ENCODE results near the gene PHLDA2. TPM values are rescaled to one million over a fixed set of nuclear protein-coding genes. Genes with fewer than 3 reads are reported as not detected.

Gene PHLDA2
- total RNA-seq, 6 donors from 2014 or later = 8.6 to 38.9 (median 21.0) TPM; not detected in 1

DNA sequence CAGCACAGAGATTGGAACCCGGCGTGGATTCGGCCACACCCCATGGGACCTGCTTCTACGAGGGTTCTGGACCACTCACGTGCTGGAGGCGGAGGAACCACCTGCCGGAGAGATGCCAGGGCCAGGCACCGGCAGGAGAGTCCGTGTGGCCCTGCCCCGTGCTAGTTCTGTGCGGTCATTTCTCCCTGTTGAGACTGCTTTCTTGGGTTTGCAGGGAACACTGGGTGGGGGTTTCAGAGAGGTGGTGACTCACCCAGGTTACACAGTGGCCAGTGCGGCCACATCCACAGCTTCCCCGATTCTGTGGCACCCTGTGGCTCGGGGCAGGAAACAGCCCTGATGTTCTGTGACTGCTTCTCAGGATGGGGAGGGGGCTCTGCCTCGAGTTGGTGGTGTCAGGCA lies 3.6 kb upstream of the PHLDA2 start:
- H3K27ac ChIP-seq = peak overlapping the region in 3 of 4 donors; percentile 13 to 72 (median 23)
- TF ChIP-seq POLR2A (IDR thresholded peaks at IDR 0.05) = no peak
- TF ChIP-seq, protein P1, sequence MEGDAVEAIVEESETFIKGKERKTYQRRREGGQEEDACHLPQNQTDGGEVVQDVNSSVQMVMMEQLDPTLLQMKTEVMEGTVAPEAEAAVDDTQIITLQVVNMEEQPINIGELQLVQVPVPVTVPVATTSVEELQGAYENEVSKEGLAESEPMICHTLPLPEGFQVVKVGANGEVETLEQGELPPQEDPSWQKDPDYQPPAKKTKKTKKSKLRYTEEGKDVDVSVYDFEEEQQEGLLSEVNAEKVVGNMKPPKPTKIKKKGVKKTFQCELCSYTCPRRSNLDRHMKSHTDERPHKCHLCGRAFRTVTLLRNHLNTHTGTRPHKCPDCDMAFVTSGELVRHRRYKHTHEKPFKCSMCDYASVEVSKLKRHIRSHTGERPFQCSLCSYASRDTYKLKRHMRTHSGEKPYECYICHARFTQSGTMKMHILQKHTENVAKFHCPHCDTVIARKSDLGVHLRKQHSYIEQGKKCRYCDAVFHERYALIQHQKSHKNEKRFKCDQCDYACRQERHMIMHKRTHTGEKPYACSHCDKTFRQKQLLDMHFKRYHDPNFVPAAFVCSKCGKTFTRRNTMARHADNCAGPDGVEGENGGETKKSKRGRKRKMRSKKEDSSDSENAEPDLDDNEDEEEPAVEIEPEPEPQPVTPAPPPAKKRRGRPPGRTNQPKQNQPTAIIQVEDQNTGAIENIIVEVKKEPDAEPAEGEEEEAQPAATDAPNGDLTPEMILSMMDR (IDR thresholded peaks at IDR 0.05) = no peak
- no peak for TF ChIP-seq EP300 (IDR thresholded peaks at IDR 0.05)
- no peak for TF ChIP-seq POLR2AphosphoS5 (IDR thresholded peaks at IDR 0.05)
- peaks cover 0 to 13% (median 0%) of the 10 kb centered on the region in 4 donors for H3K27me3 ChIP-seq
- H3K4me3 ChIP-seq = no peak overlapping the region
- ATAC-seq (ENCODE audit: low FRiP score in 2 of 2) (no peak), DNase-seq (peak in 1 of 2 donors; percentile 65)
- peaks cover 27 to 46% (median 34%) of the 10 kb centered on the region in 4 donors for H3K4me1 ChIP-seq
- peaks cover 0 to 4% (median 3%) of the 10 kb centered on the region in 4 donors for H3K9me3 ChIP-seq
- H3K36me3 ChIP-seq = no peaks in the 10 kb centered on the region
- 0 to 68% methylated on average over 1 to 15 of the region's 15 CpGs for WGBS, 2 donors

DNA sequence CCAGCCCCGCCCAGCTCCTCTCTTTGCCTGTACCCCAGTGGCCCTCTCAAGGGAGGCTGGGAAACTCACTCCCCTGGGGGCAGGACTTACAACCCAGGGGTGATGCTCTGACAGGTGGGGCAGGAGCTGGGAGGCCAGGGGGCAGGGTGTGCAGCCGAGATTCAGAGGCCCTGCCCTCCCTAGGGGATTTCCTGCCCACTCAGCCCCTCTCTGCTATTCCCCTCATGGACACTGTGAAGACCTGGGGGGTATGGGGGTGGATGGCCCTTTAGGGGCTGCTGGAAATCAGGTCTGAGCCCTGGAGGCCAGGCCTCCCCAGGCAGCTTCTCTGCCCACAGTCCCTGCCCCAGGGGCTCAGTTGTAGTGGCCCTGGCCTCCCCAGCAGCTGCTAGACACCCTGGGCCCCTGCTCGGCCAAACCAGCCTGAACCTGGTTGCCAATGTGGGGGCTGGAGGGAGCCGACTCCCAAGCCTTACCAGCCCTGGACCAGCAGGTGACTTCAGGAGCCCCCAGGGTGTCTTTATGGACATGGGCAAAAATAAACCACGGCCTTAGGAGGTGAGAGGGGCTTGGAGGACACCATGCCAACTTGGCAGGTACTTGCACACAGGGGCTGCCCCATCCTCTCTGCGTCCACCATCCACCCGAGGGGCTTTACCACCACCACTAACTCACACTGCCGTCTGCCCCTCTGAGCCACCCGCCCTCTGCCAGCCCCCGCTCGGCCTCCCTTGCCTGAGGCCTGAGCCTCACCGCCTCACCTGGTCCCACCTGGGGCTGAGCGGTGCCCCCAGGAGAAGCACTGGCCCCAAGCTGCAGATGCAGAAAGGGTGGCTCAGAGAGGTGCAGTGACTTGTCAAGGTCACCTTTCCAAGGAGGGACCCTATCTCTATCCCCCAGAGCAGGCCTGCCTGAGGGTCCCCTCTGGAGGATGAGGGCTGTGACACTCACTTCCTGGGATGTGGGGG lies 2.8 kb upstream of the PHLDA2 start:
- peaks cover 0 to 13% (median 0%) of the 10 kb centered on the region in 4 donors for H3K27me3 ChIP-seq
- DNase-seq (peak in 1 of 2 donors; percentile 72), ATAC-seq (ENCODE audit: low FRiP score in 2 of 2) (no peak)
- H3K27ac ChIP-seq = no peak overlapping the region
- H3K4me1 ChIP-seq = peaks cover 29 to 52% (median 35%) of the 10 kb centered on the region in 4 donors
- WGBS, 2 donors = 84 to 93% methylated on average over 3 to 13 of the region's 13 CpGs
- H3K4me3 ChIP-seq = no peak overlapping the region
- H3K36me3 ChIP-seq = no peaks in the 10 kb centered on the region
- TF ChIP-seq EP300 (IDR thresholded peaks at IDR 0.05) (no peak), POLR2AphosphoS5 (IDR thresholded peaks at IDR 0.05) (no peak), POLR2A (IDR thresholded peaks at IDR 0.05) (no peak)
- TF ChIP-seq, protein P1 (IDR thresholded peaks at IDR 0.05) = no peak
- no peaks in the 10 kb centered on the region for H3K9me3 ChIP-seq

DNA sequence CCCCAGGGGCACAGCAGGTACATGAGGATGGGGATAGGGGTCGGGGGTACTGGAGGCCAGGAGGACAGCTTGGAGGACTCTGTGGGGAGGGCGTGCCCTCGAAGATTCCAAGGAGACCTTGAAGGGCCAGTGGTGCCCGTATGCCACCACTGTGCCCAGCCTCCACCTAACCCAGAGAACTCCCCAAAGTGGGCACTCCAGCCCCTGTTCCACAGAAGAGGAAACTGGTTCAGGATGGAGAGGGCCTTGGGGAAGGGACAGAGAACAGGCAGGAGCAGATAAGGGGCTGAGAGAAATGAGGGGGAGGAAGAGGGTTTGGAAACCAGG lies 2.2 kb upstream of the PHLDA2 start:
- no peak overlapping the region for H3K4me3 ChIP-seq
- no peak for DNase-seq
- H3K36me3 ChIP-seq = no peaks in the 10 kb centered on the region
- H3K4me1 ChIP-seq = peaks cover 29 to 52% (median 35%) of the 10 kb centered on the region in 4 donors
- no peaks in the 10 kb centered on the region for H3K9me3 ChIP-seq
- H3K27me3 ChIP-seq = peaks cover 0 to 13% (median 0%) of the 10 kb centered on the region in 4 donors
- TF ChIP-seq, protein P1 (IDR thresholded peaks at IDR 0.05) = no peak
- TF ChIP-seq EP300 (IDR thresholded peaks at IDR 0.05) (no peak), POLR2AphosphoS5 (IDR thresholded peaks at IDR 0.05) (no peak), POLR2A (IDR thresholded peaks at IDR 0.05) (no peak)
- H3K27ac ChIP-seq = peak overlapping the region in 1 of 4 donors; percentile 71
- no peak for ATAC-seq (ENCODE audit: low FRiP score in 2 of 2)
- 73 to 74% methylated on average over 4 of the region's 4 CpGs for WGBS, 2 donors

- ATAC-seq (ENCODE audit: low FRiP score in 2 of 2) (peak; percentile 45 to 90), DNase-seq (peak; percentile 91 to 93)
- Histone ChIP-seq H3K36me3 (no peaks in the 10 kb centered on the region), H3K27me3 (peaks cover 0 to 13% (median 0%) of the 10 kb centered on the region in 4 donors), H3K4me3 (peak overlapping the region in 3 of 4 donors; percentile 62 to 65 (median 63)), H3K27ac (peak overlapping the region; percentile 54 to 85 (median 75)), H3K9me3 (no peaks in the 10 kb centered on the region), H3K4me1 (peaks cover 29 to 52% (median 35%) of the 10 kb centered on the region in 4 donors)
- TF ChIP-seq POLR2AphosphoS5 (IDR thresholded peaks at IDR 0.05) (peak in 1 of 2 donors; percentile 14), EP300 (IDR thresholded peaks at IDR 0.05) (no peak)
- TF ChIP-seq, protein P1 (IDR thresholded peaks at IDR 0.05) = peak; percentile 67 to 90 (median 80)
- WGBS, 2 donors = 39 to 47% methylated on average over 13 to 21 of the region's 21 CpGs
Measured at GRCh38 chr11:2930704-2931419, 1.6 kb upstream of the PHLDA2 start.

Measured in upper lobe of left lung (tissue), 6 donors.